Upper lobe of left lung (tissue), 4 donors: ENCODE measurements around the gene CDR2L.

ENCODE experiments used
- POLR2A ChIP-seq, 4 donors: fragments of 450-650 bp; IDR thresholded peaks; one replicate each; pipeline ENCODE4 v1.5.1; 2016 to 2017; ENCODE audit warnings: antibody characterized with exemption in 4 of 4, mild to moderate bottlenecking in 2 of 4
- POLR2AphosphoS5 ChIP-seq, 2 donors: sonication (generic); formaldehyde crosslinking; IDR thresholded peaks; one replicate each; pipeline ENCODE4 v1.5.1; 2017; ENCODE audit warnings: antibody characterized with exemption in 2 of 2
- TF ChIP-seq, protein P1 (sequence below), 6 experiments: fragments of 450-650 bp in 4 of 6; fragments of 200-600 bp in 2 of 6; sonication (generic) in 2 of 6; IDR thresholded peaks; one replicate each; pipeline ENCODE4 v1.5.1; 2016 to 2019; ENCODE audit warnings: antibody characterized with exemption in 6 of 6

- TF ChIP-seq, protein P1, sequence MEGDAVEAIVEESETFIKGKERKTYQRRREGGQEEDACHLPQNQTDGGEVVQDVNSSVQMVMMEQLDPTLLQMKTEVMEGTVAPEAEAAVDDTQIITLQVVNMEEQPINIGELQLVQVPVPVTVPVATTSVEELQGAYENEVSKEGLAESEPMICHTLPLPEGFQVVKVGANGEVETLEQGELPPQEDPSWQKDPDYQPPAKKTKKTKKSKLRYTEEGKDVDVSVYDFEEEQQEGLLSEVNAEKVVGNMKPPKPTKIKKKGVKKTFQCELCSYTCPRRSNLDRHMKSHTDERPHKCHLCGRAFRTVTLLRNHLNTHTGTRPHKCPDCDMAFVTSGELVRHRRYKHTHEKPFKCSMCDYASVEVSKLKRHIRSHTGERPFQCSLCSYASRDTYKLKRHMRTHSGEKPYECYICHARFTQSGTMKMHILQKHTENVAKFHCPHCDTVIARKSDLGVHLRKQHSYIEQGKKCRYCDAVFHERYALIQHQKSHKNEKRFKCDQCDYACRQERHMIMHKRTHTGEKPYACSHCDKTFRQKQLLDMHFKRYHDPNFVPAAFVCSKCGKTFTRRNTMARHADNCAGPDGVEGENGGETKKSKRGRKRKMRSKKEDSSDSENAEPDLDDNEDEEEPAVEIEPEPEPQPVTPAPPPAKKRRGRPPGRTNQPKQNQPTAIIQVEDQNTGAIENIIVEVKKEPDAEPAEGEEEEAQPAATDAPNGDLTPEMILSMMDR (IDR thresholded peaks at IDR 0.05) = no peak
- TF ChIP-seq POLR2A (IDR thresholded peaks at IDR 0.05) = no peak
- no peak for TF ChIP-seq POLR2AphosphoS5 (IDR thresholded peaks at IDR 0.05)
Measured at GRCh38 chr17:74943808-74944522, 43.5 kb upstream of the CDR2L start.
